Measurements from ENCODE around the gene CCDC12.

DNA sequence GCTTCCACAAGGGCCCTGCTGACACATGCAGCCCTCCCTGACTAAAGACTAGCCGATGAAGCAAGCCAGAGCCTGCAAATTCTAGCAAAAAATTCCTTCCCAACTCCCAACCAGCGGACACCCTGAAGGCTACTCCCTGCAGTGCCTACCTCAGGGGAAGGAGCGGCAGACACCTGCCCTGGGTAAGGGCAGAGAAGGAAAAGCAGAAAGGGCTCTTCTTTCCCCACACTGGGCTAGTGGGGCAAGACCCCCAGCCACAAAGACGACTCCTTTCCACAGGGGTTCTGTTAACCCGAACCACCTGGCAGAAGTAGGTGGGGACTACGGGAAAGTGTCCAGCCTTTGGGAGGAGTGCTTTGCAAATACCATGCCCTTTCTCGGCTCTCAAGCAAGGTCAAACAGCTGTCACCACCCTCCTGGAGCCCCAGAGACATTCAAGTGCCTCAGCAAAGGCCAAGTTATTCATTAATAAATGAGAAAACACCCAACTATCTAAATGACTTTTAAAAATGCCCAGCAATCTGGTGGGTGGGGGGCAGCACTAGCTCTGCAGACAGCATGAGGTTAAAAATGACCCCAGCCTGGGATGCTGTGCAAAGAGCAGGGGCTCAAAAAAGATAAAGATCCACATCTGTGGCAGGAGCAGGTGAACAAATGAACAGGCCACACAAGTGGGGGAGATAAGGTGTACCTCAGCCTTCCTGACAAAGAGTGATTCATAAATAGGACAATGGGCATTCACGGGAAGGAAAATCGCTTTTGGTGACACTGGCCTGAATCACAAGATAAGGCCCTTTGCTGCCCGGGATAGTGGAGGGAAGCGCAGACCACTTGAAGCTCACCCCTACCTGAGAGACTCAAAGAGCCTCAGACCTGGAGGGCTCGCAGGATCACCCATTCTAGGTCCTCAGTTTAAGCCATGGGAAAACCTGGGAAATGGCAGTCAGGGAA is 33.0 kb downstream of the CCDC12 start:
- TF ChIP-seq RARB (CRISPR knock-in tag; IDR thresholded peaks at IDR 0.05) (no peak), ZFP30 (CRISPR knock-in tag; IDR thresholded peaks at IDR 0.05) (no peak), BACH2 (CRISPR knock-in tag; IDR thresholded peaks at IDR 0.05; ENCODE audit: borderline replicate concordance) (no peak)
- TF ChIP-seq, protein P1, sequence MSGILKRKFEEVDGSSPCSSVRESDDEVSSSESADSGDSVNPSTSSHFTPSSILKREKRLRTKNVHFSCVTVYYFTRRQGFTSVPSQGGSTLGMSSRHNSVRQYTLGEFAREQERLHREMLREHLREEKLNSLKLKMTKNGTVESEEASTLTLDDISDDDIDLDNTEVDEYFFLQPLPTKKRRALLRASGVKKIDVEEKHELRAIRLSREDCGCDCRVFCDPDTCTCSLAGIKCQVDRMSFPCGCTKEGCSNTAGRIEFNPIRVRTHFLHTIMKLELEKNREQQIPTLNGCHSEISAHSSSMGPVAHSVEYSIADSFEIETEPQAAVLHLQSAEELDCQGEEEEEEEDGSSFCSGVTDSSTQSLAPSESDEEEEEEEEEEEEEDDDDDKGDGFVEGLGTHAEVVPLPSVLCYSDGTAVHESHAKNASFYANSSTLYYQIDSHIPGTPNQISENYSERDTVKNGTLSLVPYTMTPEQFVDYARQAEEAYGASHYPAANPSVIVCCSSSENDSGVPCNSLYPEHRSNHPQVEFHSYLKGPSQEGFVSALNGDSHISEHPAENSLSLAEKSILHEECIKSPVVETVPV (CRISPR knock-in tag; IDR thresholded peaks at IDR 0.05) = no peak
- TF ChIP-seq, protein P2, sequence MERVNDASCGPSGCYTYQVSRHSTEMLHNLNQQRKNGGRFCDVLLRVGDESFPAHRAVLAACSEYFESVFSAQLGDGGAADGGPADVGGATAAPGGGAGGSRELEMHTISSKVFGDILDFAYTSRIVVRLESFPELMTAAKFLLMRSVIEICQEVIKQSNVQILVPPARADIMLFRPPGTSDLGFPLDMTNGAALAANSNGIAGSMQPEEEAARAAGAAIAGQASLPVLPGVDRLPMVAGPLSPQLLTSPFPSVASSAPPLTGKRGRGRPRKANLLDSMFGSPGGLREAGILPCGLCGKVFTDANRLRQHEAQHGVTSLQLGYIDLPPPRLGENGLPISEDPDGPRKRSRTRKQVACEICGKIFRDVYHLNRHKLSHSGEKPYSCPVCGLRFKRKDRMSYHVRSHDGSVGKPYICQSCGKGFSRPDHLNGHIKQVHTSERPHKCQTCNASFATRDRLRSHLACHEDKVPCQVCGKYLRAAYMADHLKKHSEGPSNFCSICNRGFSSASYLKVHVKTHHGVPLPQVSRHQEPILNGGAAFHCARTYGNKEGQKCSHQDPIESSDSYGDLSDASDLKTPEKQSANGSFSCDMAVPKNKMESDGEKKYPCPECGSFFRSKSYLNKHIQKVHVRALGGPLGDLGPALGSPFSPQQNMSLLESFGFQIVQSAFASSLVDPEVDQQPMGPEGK (CRISPR knock-in tag; IDR thresholded peaks at IDR 0.05; ENCODE audit: borderline replicate concordance) = no peak
- TF ChIP-seq, protein P3, sequence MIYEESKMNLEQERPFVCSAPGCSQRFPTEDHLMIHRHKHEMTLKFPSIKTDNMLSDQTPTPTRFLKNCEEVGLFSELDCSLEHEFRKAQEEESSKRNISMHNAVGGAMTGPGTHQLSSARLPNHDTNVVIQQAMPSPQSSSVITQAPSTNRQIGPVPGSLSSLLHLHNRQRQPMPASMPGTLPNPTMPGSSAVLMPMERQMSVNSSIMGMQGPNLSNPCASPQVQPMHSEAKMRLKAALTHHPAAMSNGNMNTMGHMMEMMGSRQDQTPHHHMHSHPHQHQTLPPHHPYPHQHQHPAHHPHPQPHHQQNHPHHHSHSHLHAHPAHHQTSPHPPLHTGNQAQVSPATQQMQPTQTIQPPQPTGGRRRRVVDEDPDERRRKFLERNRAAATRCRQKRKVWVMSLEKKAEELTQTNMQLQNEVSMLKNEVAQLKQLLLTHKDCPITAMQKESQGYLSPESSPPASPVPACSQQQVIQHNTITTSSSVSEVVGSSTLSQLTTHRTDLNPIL (CRISPR knock-in tag; IDR thresholded peaks at IDR 0.05; ENCODE audit: low read depth) = no peak

All from SK-N-SH treated with all-trans-retinoic acid at 6 μM for 48 hours (cell line).